GM18870 (cell line): ENCODE results near the gene UGT2B10.

Experiments used
- ATAC-seq: cut with Tn5 transposase; IDR thresholded peaks from one replicate; pipeline ENCODE4 v1.9.1; 2021; ENCODE audit warnings: moderate library complexity; ENCODE audit not compliant: unreplicated experiment

Gene UGT2B10

GRCh38 chr4:68869274-68869773 is 53.5 kb downstream of the UGT2B10 start:
- ATAC-seq = no peak

GRCh38 chr4:68871809-68872642 is 56.2 kb downstream of the UGT2B10 start:
- ATAC-seq = no peak

GRCh38 chr4:68872643-68873502 is 57.1 kb downstream of the UGT2B10 start:
- no peak for ATAC-seq

GRCh38 chr4:68874507-68874906 is 58.7 kb downstream of the UGT2B10 start:
- no peak for ATAC-seq

GRCh38 chr4:68877555-68877954 is 61.8 kb downstream of the UGT2B10 start:
- ATAC-seq = no peak

- ATAC-seq = no peak
Observed at GRCh38 chr4:68878048-68878447, 62.3 kb downstream of the UGT2B10 start.
